Measurements from ENCODE around the gene MAPT.

GRCh38 chr17:45915263-45915662 is 20.9 kb downstream of the MAPT start:
- TF ChIP-seq CTCF (IDR thresholded peaks at IDR 0.05) (no peak), POLR2A (IDR thresholded peaks at IDR 0.05) (no peak)
